Mesendoderm (in vitro differentiated cells): ENCODE data around the gene HOXB5.
A peak's percentile ranks its signal among the peaks of the same experiment; 100 is the strongest.

Source experiments
- DNase-seq: peaks from one replicate; pipeline ENCODE4 v3.0.0; 2013
- H2AK5ac ChIP-seq: 2 replicates; pipeline ENCODE4 v1.6.1; 2013; ENCODE audit warnings: low read length, inconsistent platforms
- H2BK120ac ChIP-seq: 2 replicates; pipeline ENCODE4 v1.6.1; 2013; ENCODE audit warnings: low read depth, mild to moderate bottlenecking, low read length, moderate library complexity, mixed read lengths
- H2BK15ac ChIP-seq: replicated peaks from 2 replicates; pipeline ENCODE4 v1.6.1; 2013; ENCODE audit warnings: low read depth, mild to moderate bottlenecking, moderate library complexity
- H2BK5ac ChIP-seq: 2 replicates; pipeline ENCODE4 v1.6.1; 2013; ENCODE audit warnings: low read length, inconsistent platforms
- H3K18ac ChIP-seq: 2 replicates; pipeline ENCODE4 v1.6.1; 2013; ENCODE audit warnings: mild to moderate bottlenecking, low read length, mixed read lengths
- H3K23ac ChIP-seq: one replicate; pipeline ENCODE4 v1.6.1; 2013; ENCODE audit warnings: low read length
- H3K27ac ChIP-seq: 2 replicates; pipeline ENCODE4 v1.5.1; 2013; ENCODE audit warnings: low read depth, mild to moderate bottlenecking, inconsistent platforms, low read length, moderate library complexity
- H3K27me3 ChIP-seq: 2 replicates; pipeline ENCODE4 v1.6.1; 2013; ENCODE audit warnings: low read length, control low read depth, mild to moderate bottlenecking, inconsistent platforms; ENCODE audit not compliant: insufficient read depth, poor library complexity
- H3K36me3 ChIP-seq: 2 replicates; pipeline ENCODE4 v1.6.1; 2013; ENCODE audit warnings: low read length, inconsistent platforms; ENCODE audit not compliant: control insufficient read depth, insufficient read depth
- H3K4ac ChIP-seq: one replicate; pipeline ENCODE4 v1.6.1; 2013; ENCODE audit warnings: low read depth, mild to moderate bottlenecking, low read length, moderate library complexity
- H3K4me1 ChIP-seq: 2 replicates; pipeline ENCODE4 v1.6.1; 2013; ENCODE audit warnings: low read depth, low read length, inconsistent platforms; ENCODE audit not compliant: control insufficient read depth
- H3K4me2 ChIP-seq: 2 replicates; pipeline ENCODE4 v1.6.1; 2013; ENCODE audit warnings: low read length
- H3K4me3 ChIP-seq: 2 replicates; pipeline ENCODE4 v1.5.1; 2013; ENCODE audit warnings: mild to moderate bottlenecking, low read length
- H3K56ac ChIP-seq: one replicate; pipeline ENCODE4 v1.6.1; 2013; ENCODE audit warnings: low read length
- H3K79me1 ChIP-seq: 2 replicates; pipeline ENCODE4 v1.6.1; 2013; ENCODE audit warnings: low read length, inconsistent platforms
- H3K79me2 ChIP-seq: 2 replicates; pipeline ENCODE4 v1.6.1; 2013; ENCODE audit warnings: mild to moderate bottlenecking, low read length; ENCODE audit not compliant: control insufficient read depth, insufficient read depth
- H3K9ac ChIP-seq: 2 replicates; pipeline ENCODE4 v1.6.1; 2013; ENCODE audit warnings: low read length, inconsistent platforms
- H4K5ac ChIP-seq: one replicate; pipeline ENCODE4 v1.6.1; 2013; ENCODE audit warnings: low read length
- H4K8ac ChIP-seq: one replicate; pipeline ENCODE4 v1.6.1; 2013; ENCODE audit warnings: low read depth, mild to moderate bottlenecking, control low read depth, low read length, moderate library complexity
- WGBS: extraction: QIAGEN DNeasy Blood & Tissue Kit; methylation state at CpG from one replicate; pipeline ENCODE4 v1.1.7; 2013; ENCODE audit warnings: low lambda C conversion rate, missing lambda C conversion rate; ENCODE audit not compliant: insufficient coverage; ENCODE audit errors: extremely low coverage; 5-methylcytosine and 5-hydroxymethylcytosine counted together

Gene HOXB5

GRCh38 chr17:48554412-48555257, 38.9 kb downstream of the HOXB5 start:
- H3K4me1 ChIP-seq: no peaks in the 10 kb centered on the region
- H3K79me2 ChIP-seq: no peaks in the 10 kb centered on the region
- peak overlapping the region; percentile 73 for H3K56ac ChIP-seq
- no peaks in the 10 kb centered on the region for H3K36me3 ChIP-seq
- H3K23ac ChIP-seq: no peak overlapping the region
- H3K4me2 ChIP-seq: peak overlapping the region; percentile 71
- peak overlapping the region; percentile 23 for H3K4ac ChIP-seq
- DNase-seq: no peak
- H2BK5ac ChIP-seq: no peak overlapping the region
- H3K4me3 ChIP-seq: no peak overlapping the region
- H3K18ac ChIP-seq: peak overlapping the region; percentile 3
- WGBS: no CpG with 5 or more reads among the region's 44 CpGs
- no peaks in the 10 kb centered on the region for H3K79me1 ChIP-seq
- H4K5ac ChIP-seq: no peak overlapping the region
- H3K27me3 ChIP-seq: peaks cover 82% of the 10 kb centered on the region
- no peak overlapping the region for H2BK15ac ChIP-seq
- H4K8ac ChIP-seq: no peak overlapping the region
- peak overlapping the region; percentile 47 for H3K9ac ChIP-seq
- H3K27ac ChIP-seq: no peak overlapping the region
- H2BK120ac ChIP-seq: no peak overlapping the region
- H2AK5ac ChIP-seq: no peak overlapping the region

- no peak overlapping the region for H2BK120ac ChIP-seq
- no peak overlapping the region for H3K4me2 ChIP-seq
- H3K4me3 ChIP-seq: no peak overlapping the region
- H3K4me1 ChIP-seq: no peaks in the 10 kb centered on the region
- no CpG with 5 or more reads among the region's 1 CpG for WGBS
- no peak overlapping the region for H2BK5ac ChIP-seq
- peaks cover 77% of the 10 kb centered on the region for H3K27me3 ChIP-seq
- no peak overlapping the region for H3K27ac ChIP-seq
- H4K5ac ChIP-seq: no peak overlapping the region
- no peak overlapping the region for H3K9ac ChIP-seq
- no peak overlapping the region for H3K18ac ChIP-seq
- H3K79me2 ChIP-seq: no peaks in the 10 kb centered on the region
- no peak overlapping the region for H3K56ac ChIP-seq
- H2BK15ac ChIP-seq: no peak overlapping the region
- H2AK5ac ChIP-seq: no peak overlapping the region
- H3K79me1 ChIP-seq: no peaks in the 10 kb centered on the region
- no peak overlapping the region for H3K4ac ChIP-seq
- no peak for DNase-seq
- no peaks in the 10 kb centered on the region for H3K36me3 ChIP-seq
- no peak overlapping the region for H3K23ac ChIP-seq
- no peak overlapping the region for H4K8ac ChIP-seq
Measured at GRCh38 chr17:48553826-48554225, 39.8 kb downstream of the HOXB5 start.

- no peak overlapping the region for H3K4me2 ChIP-seq
- H3K36me3 ChIP-seq: no peaks in the 10 kb centered on the region
- H3K4me3 ChIP-seq: no peak overlapping the region
- peaks cover 74% of the 10 kb centered on the region for H3K27me3 ChIP-seq
- H2BK15ac ChIP-seq: no peak overlapping the region
- WGBS: no CpG with 5 or more reads among the region's 5 CpGs
- H3K9ac ChIP-seq: no peak overlapping the region
- no peaks in the 10 kb centered on the region for H3K79me2 ChIP-seq
- no peak overlapping the region for H3K4ac ChIP-seq
- H3K4me1 ChIP-seq: no peaks in the 10 kb centered on the region
- no peaks in the 10 kb centered on the region for H3K79me1 ChIP-seq
- H2BK120ac ChIP-seq: no peak overlapping the region
- no peak overlapping the region for H3K56ac ChIP-seq
- H4K5ac ChIP-seq: no peak overlapping the region
- H3K18ac ChIP-seq: no peak overlapping the region
- no peak overlapping the region for H3K23ac ChIP-seq
- no peak overlapping the region for H2BK5ac ChIP-seq
- H4K8ac ChIP-seq: no peak overlapping the region
- DNase-seq: no peak
- no peak overlapping the region for H3K27ac ChIP-seq
- H2AK5ac ChIP-seq: no peak overlapping the region
Measured at GRCh38 chr17:48553190-48553547, 40.4 kb downstream of the HOXB5 start.

GRCh38 chr17:48552466-48553189, 41.0 kb downstream of the HOXB5 start:
- Histone ChIP-seq H3K27me3 (peaks cover 73% of the 10 kb centered on the region), H3K4me2 (no peak overlapping the region), H3K18ac (no peak overlapping the region), H3K56ac (no peak overlapping the region), H2BK5ac (no peak overlapping the region), H3K36me3 (no peaks in the 10 kb centered on the region), H2AK5ac (peak overlapping the region; percentile 13), H4K8ac (no peak overlapping the region), H3K79me2 (no peaks in the 10 kb centered on the region), H2BK15ac (no peak overlapping the region), H3K4ac (no peak overlapping the region), H3K9ac (no peak overlapping the region), H3K79me1 (no peaks in the 10 kb centered on the region), H4K5ac (no peak overlapping the region), H3K4me3 (no peak overlapping the region), H3K4me1 (no peaks in the 10 kb centered on the region), H3K27ac (no peak overlapping the region), H3K23ac (no peak overlapping the region), H2BK120ac (no peak overlapping the region)
- DNase-seq: no peak
- no CpG with 5 or more reads among the region's 11 CpGs for WGBS

- H3K79me2 ChIP-seq: no peaks in the 10 kb centered on the region
- no peak overlapping the region for H2AK5ac ChIP-seq
- H3K79me1 ChIP-seq: no peaks in the 10 kb centered on the region
- no peak overlapping the region for H3K18ac ChIP-seq
- no peak overlapping the region for H3K23ac ChIP-seq
- no peak overlapping the region for H3K27ac ChIP-seq
- peaks cover 73% of the 10 kb centered on the region for H3K27me3 ChIP-seq
- H4K5ac ChIP-seq: no peak overlapping the region
- WGBS: no CpG with 5 or more reads among the region's 47 CpGs
- no peak overlapping the region for H3K9ac ChIP-seq
- DNase-seq: no peak
- no peak overlapping the region for H2BK120ac ChIP-seq
- peaks cover 3% of the 10 kb centered on the region for H3K4me1 ChIP-seq
- H3K56ac ChIP-seq: no peak overlapping the region
- H2BK15ac ChIP-seq: no peak overlapping the region
- no peaks in the 10 kb centered on the region for H3K36me3 ChIP-seq
- H4K8ac ChIP-seq: no peak overlapping the region
- H2BK5ac ChIP-seq: no peak overlapping the region
- no peak overlapping the region for H3K4ac ChIP-seq
- no peak overlapping the region for H3K4me3 ChIP-seq
- H3K4me2 ChIP-seq: no peak overlapping the region
Measured at GRCh38 chr17:48551596-48552465, 41.7 kb downstream of the HOXB5 start.
